HepG2 (cell line): ENCODE results near the gene FAF2.

Experiments
- KDM5B ChIP-seq: sonication (generic); formaldehyde crosslinking; IDR thresholded peaks from 2 replicates; pipeline ENCODE4 v1.4.0; 2020; ENCODE audit warnings: missing genetic modification reagents, mild to moderate bottlenecking, borderline replicate concordance
- MAFF ChIP-seq: IDR thresholded peaks from 2 replicates; pipeline ENCODE4 v1.6.1; 2011; ENCODE audit warnings: low read depth, low read length, improper control_type of control experiment
- MTA1 ChIP-seq: sonication (generic); formaldehyde crosslinking; IDR thresholded peaks from 2 replicates; pipeline ENCODE4 v1.4.0; 2020; ENCODE audit warnings: missing genetic modification reagents, mild to moderate bottlenecking, borderline replicate concordance
- TBP ChIP-seq: sonication (generic); formaldehyde crosslinking; IDR thresholded peaks from 2 replicates; pipeline ENCODE4 v1.5.0; 2020; ENCODE audit warnings: missing genetic modification reagents
- TF ChIP-seq, protein P1 (sequence below): sonication (generic); formaldehyde crosslinking; IDR thresholded peaks from 2 replicates; pipeline ENCODE4 v1.5.0; 2020; ENCODE audit warnings: mild to moderate bottlenecking, missing genetic modification reagents, moderate library complexity

DNA sequence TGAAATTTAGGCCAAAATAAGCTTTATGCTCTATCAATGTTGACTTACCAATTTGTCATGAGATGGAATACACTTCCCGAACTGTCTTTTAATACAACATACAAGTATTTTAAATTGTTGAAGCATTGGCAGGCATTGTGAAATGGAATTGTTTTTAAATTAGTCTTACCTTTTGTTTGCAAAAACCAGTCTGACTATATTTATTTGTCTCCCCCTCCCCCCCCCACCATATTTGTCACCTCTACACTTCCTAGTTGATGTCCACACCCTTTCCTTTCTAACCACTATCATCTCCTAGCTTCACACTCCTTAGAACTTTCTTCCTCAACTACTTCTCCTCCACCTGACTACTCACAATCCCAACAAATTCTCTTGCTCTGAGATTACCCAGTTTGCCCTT is 40.9 kb downstream of the FAF2 start:
- TF ChIP-seq, protein P1, sequence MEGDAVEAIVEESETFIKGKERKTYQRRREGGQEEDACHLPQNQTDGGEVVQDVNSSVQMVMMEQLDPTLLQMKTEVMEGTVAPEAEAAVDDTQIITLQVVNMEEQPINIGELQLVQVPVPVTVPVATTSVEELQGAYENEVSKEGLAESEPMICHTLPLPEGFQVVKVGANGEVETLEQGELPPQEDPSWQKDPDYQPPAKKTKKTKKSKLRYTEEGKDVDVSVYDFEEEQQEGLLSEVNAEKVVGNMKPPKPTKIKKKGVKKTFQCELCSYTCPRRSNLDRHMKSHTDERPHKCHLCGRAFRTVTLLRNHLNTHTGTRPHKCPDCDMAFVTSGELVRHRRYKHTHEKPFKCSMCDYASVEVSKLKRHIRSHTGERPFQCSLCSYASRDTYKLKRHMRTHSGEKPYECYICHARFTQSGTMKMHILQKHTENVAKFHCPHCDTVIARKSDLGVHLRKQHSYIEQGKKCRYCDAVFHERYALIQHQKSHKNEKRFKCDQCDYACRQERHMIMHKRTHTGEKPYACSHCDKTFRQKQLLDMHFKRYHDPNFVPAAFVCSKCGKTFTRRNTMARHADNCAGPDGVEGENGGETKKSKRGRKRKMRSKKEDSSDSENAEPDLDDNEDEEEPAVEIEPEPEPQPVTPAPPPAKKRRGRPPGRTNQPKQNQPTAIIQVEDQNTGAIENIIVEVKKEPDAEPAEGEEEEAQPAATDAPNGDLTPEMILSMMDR: no peak
- no peak for TF ChIP-seq MAFF
- no peak for TF ChIP-seq TBP (CRISPR knock-in tag)
- TF ChIP-seq KDM5B (CRISPR knock-in tag): no peak
- TF ChIP-seq MTA1 (CRISPR knock-in tag): no peak
